NCI-H2196 (cell line): ENCODE measurements around the gene SPX.

Experiments
- DNase-seq: peaks from one replicate; lab custom pipeline; 2025; ENCODE audit not compliant: unreplicated experiment; lab: John Stamatoyannopoulos, UW

Gene SPX

GRCh38 chr12:21577516-21577915, 51.4 kb downstream of the SPX start:
- no peak for DNase-seq

GRCh38 chr12:21580748-21581516, 54.8 kb downstream of the SPX start:
- DNase-seq: no peak
